ENCODE measurements around the gene RRAD.

RRAD gene

GRCh38 chr16:66874079-66874775, 51.1 kb downstream of the RRAD start:
- no peak for DNase-seq

- no peak for DNase-seq
These were observed 51.7 kb downstream of the RRAD start for GRCh38 chr16:66873685-66874055.

GRCh38 chr16:66872943-66873684, 52.2 kb downstream of the RRAD start:
- peak; percentile 94 for DNase-seq

GRCh38 chr16:66872559-66872942, 52.8 kb downstream of the RRAD start:
- no peak for DNase-seq

GRCh38 chr16:66871840-66872239, 53.5 kb downstream of the RRAD start:
- DNase-seq = no peak

All from activated CD4-positive, CD25-positive, alpha-beta regulatory T cell treated with anti-CD3 and anti-CD28 coated beads, Interleukin-2, amount 50 U/mL, for 72 hours (primary cell).